Measurements from ENCODE around the gene CALCB.

GRCh38 chr11:15035283-15035682 lies 38.1 kb upstream of the CALCB start:
- TF ChIP-seq CTCF (IDR thresholded peaks at IDR 0.05) (no peak), EZH2 (IDR thresholded peaks at IDR 0.05; ENCODE audit: borderline replicate concordance, insufficient read depth, low read depth, low read length, poor library complexity, severe bottlenecking) (no peak)

Measured in B cell (primary cell).